Measurements from ENCODE around the gene GALNT17. TPM values are rescaled to one million over a fixed set of nuclear protein-coding genes. Genes with fewer than 3 reads are reported as not detected.

GALNT17 gene
- total RNA-seq, 1 experiment from 2014 or later: not detected

GRCh38 chr7:71480791-71481190 is 348.8 kb downstream of the GALNT17 start:
- H3K4me3 ChIP-seq (ENCODE audit: low read depth in 2 of 2, low read length in 2 of 2): no peak overlapping the region
- POLR2A ChIA-PET: no interaction called here
- CTCF ChIA-PET: no interaction called here
- DNase-seq (ENCODE audit: low read depth, low spot score) (no peak), ATAC-seq (no peak)
- H3K27me3 ChIP-seq (ENCODE audit: control insufficient read depth, insufficient read depth, low read length): no peaks in the 10 kb centered on the region
- H3K4me1 ChIP-seq (ENCODE audit: control insufficient read depth, insufficient read depth, low read length): no peaks in the 10 kb centered on the region
- no TSS peak for BruUV-seq (replicated peaks)
- no peak overlapping the region for H3K27ac ChIP-seq (ENCODE audit: low read length)
- no peak for TF ChIP-seq CTCF (IDR thresholded peaks at IDR 0.05)
- TF ChIP-seq TCF7L2 (IDR thresholded peaks at IDR 0.05; ENCODE audit: low read depth, low read length): no peak
- TF ChIP-seq REST (IDR thresholded peaks at IDR 0.05; ENCODE audit: insufficient read depth in 1 of 2, low read depth in 2 of 2, low read length in 1 of 2): no peak
- TF ChIP-seq POLR2AphosphoS5 (IDR thresholded peaks at IDR 0.05; ENCODE audit: low read depth, low read length): no peak
- no peak for TF ChIP-seq SIN3A (IDR thresholded peaks at IDR 0.05; ENCODE audit: borderline replicate concordance, insufficient read depth, low read depth, low read length)
- H3K36me3 ChIP-seq (ENCODE audit: control insufficient read depth, insufficient read depth, low read length): no peaks in the 10 kb centered on the region
- no peaks in the 10 kb centered on the region for H3K9me3 ChIP-seq (ENCODE audit: control insufficient read depth, insufficient read depth, low read depth, low read length)
- in situ Hi-C loops (cut with HindIII; ENCODE audit: low pct_unique_long_range_greater_than_20kb, low sequenced_read_pairs): no loop called here
- intact Hi-C loops (cut with micrococcal nuclease; ENCODE audit: unreplicated experiment): no loop called here

- ChIA-PET POLR2A (no interaction called here), CTCF (no interaction called here)
- in situ Hi-C loops (cut with HindIII; ENCODE audit: low pct_unique_long_range_greater_than_20kb, low sequenced_read_pairs) (no loop called here), intact Hi-C loops (cut with micrococcal nuclease; ENCODE audit: unreplicated experiment) (no loop called here)
- Histone ChIP-seq H3K27ac (ENCODE audit: low read length) (no peak overlapping the region), H3K9me3 (ENCODE audit: control insufficient read depth, insufficient read depth, low read depth, low read length) (no peaks in the 10 kb centered on the region), H3K36me3 (ENCODE audit: control insufficient read depth, insufficient read depth, low read length) (no peaks in the 10 kb centered on the region), H3K27me3 (ENCODE audit: control insufficient read depth, insufficient read depth, low read length) (no peaks in the 10 kb centered on the region), H3K4me3 (ENCODE audit: low read depth in 2 of 2, low read length in 2 of 2) (no peak overlapping the region), H3K4me1 (ENCODE audit: control insufficient read depth, insufficient read depth, low read length) (no peaks in the 10 kb centered on the region)
- DNase-seq (ENCODE audit: low read depth, low spot score) (no peak), ATAC-seq (no peak)
- no TSS peak for BruUV-seq (replicated peaks)
- TF ChIP-seq REST (IDR thresholded peaks at IDR 0.05; ENCODE audit: insufficient read depth in 1 of 2, low read depth in 2 of 2, low read length in 1 of 2): no peak
- no peak for TF ChIP-seq TCF7L2 (IDR thresholded peaks at IDR 0.05; ENCODE audit: low read depth, low read length)
- TF ChIP-seq SIN3A (IDR thresholded peaks at IDR 0.05; ENCODE audit: borderline replicate concordance, insufficient read depth, low read depth, low read length): no peak
- no peak for TF ChIP-seq POLR2AphosphoS5 (IDR thresholded peaks at IDR 0.05; ENCODE audit: low read depth, low read length)
- TF ChIP-seq CTCF (IDR thresholded peaks at IDR 0.05): no peak
Observed at GRCh38 chr7:71482284-71482683, 350.3 kb downstream of the GALNT17 start.
